Immature natural killer cell (primary cell): ENCODE results near the gene BTF3. TPM values are rescaled to one million over a fixed set of nuclear protein-coding genes. Genes with fewer than 3 reads are reported as not detected.

Experiments used
- DNase-seq, 3 donors: peaks; one replicate each; pipeline ENCODE4 v3.0.0; 2022; ENCODE audit warnings: mixed read lengths in 1 of 3
- H3K27ac Mint-ChIP-seq, 6 donors: one replicate each; pipeline ENCODE4 v1.8.0; 2020; ENCODE audit warnings: mixed read lengths in 6 of 6, mild to moderate bottlenecking in 5 of 6, inconsistent platforms in 4 of 6, moderate library complexity in 3 of 6
- H3K27me3 Mint-ChIP-seq, 3 donors: one replicate each; pipeline ENCODE4 v1.8.0; 2020 to 2021; ENCODE audit warnings: low read depth in 3 of 3, mild to moderate bottlenecking in 3 of 3, mixed read lengths in 3 of 3, moderate library complexity in 3 of 3, inconsistent platforms in 1 of 3
- H3K36me3 Mint-ChIP-seq, 3 donors: one replicate each; pipeline ENCODE4 v1.8.0; 2020; ENCODE audit warnings: mixed read lengths in 3 of 3, inconsistent platforms in 2 of 3, mild to moderate bottlenecking in 2 of 3
- H3K4me1 Mint-ChIP-seq, 2 donors: one replicate each; pipeline ENCODE4 v1.8.0; 2020; ENCODE audit warnings: inconsistent platforms in 2 of 2, mild to moderate bottlenecking in 2 of 2, mixed read lengths in 2 of 2, moderate library complexity in 1 of 2
- H3K4me3 Mint-ChIP-seq, 5 donors: one replicate each; pipeline ENCODE4 v1.8.0; 2020; ENCODE audit warnings: mild to moderate bottlenecking in 5 of 5, mixed read lengths in 5 of 5, inconsistent platforms in 3 of 5, moderate library complexity in 3 of 5
- H3K9me3 Mint-ChIP-seq, 6 donors: one replicate each; pipeline ENCODE4 v1.8.0; 2020; ENCODE audit warnings: mild to moderate bottlenecking in 6 of 6, mixed read lengths in 6 of 6, inconsistent platforms in 4 of 6, moderate library complexity in 3 of 6
- polyA plus RNA-seq, 3 donors: library from polyadenylated mRNA; unstranded; fragments of 300-500 nt; fragmentation: Illumina TruSeq; gene quantifications; one replicate each; pipeline ENCODE4 v1.2.3, GENCODE V29; 2021

BTF3 gene
- polyA plus RNA-seq, 3 donors from 2014 or later = 483 to 591 (median 494) TPM

- DNase-seq = no peak
- no peaks in the 10 kb centered on the region for H3K4me1 Mint-ChIP-seq
- H3K9me3 Mint-ChIP-seq = no peaks in the 10 kb centered on the region
- no peaks in the 10 kb centered on the region for H3K36me3 Mint-ChIP-seq
- H3K27ac Mint-ChIP-seq = no peak overlapping the region
- H3K4me3 Mint-ChIP-seq = no peak overlapping the region
- H3K27me3 Mint-ChIP-seq = peaks cover 2 to 12% (median 8%) of the 10 kb centered on the region in 3 donors
Observed at GRCh38 chr5:73544429-73545402, 46.5 kb downstream of the BTF3 start.

- Mint-ChIP-seq H3K4me3 (no peak overlapping the region), H3K36me3 (peaks cover 0 to 2% (median 0%) of the 10 kb centered on the region in 3 donors), H3K27me3 (peaks cover 2 to 12% (median 8%) of the 10 kb centered on the region in 3 donors), H3K9me3 (no peaks in the 10 kb centered on the region), H3K27ac (no peak overlapping the region), H3K4me1 (no peaks in the 10 kb centered on the region)
- DNase-seq = no peak
Observed at GRCh38 chr5:73545403-73545779, 47.1 kb downstream of the BTF3 start.

- peaks cover 4 to 30% (median 7%) of the 10 kb centered on the region in 3 donors for H3K36me3 Mint-ChIP-seq
- no peak for DNase-seq
- H3K27me3 Mint-ChIP-seq = peaks cover 0 to 4% (median 0%) of the 10 kb centered on the region in 3 donors
- H3K4me1 Mint-ChIP-seq = no peaks in the 10 kb centered on the region
- no peak overlapping the region for H3K4me3 Mint-ChIP-seq
- H3K9me3 Mint-ChIP-seq = no peaks in the 10 kb centered on the region
- no peak overlapping the region for H3K27ac Mint-ChIP-seq
Observed at GRCh38 chr5:73550016-73550415, 51.8 kb downstream of the BTF3 start.

GRCh38 chr5:73552642-73553041, 54.4 kb downstream of the BTF3 start:
- Mint-ChIP-seq H3K9me3 (no peaks in the 10 kb centered on the region), H3K36me3 (peaks cover 6 to 47% (median 7%) of the 10 kb centered on the region in 3 donors), H3K27me3 (peaks cover 0 to 4% (median 0%) of the 10 kb centered on the region in 3 donors), H3K4me3 (no peak overlapping the region), H3K27ac (no peak overlapping the region), H3K4me1 (no peaks in the 10 kb centered on the region)
- DNase-seq = no peak

Other genes with a start within 250 kb of the BTF3 start
- gene FOXD1, start 49.7 kb upstream of the BTF3 start, polyA plus RNA-seq = not detected
- gene ANKRA2, start 67.2 kb downstream of the BTF3 start, polyA plus RNA-seq = 10 to 100 TPM; 15.6 to 23.0 (median 16.5) TPM
- gene UTP15, start 67.3 kb downstream of the BTF3 start, polyA plus RNA-seq = 1 to 10 TPM; 1.5 to 7.8 (median 4.1) TPM
- gene ARHGEF28, start 127.8 kb downstream of the BTF3 start, polyA plus RNA-seq = under 1 TPM in 2 of 3 donors, not detected in 1; 0.66 to 0.85 TPM